Measurements from ENCODE around the gene GJA4. TPM values are rescaled to one million over a fixed set of nuclear protein-coding genes. Genes with fewer than 3 reads are reported as not detected.

GJA4 gene
- polyA plus RNA-seq, 1 donor from 2014 or later, result not detected

GRCh38 chr1:34829250-34829649 lies 36.5 kb downstream of the GJA4 start:
- H3K36me3 ChIP-seq (ENCODE audit: insufficient read depth, low read length), result no peaks in the 10 kb centered on the region
- no peaks in the 10 kb centered on the region for H3K27me3 ChIP-seq (ENCODE audit: insufficient read depth, low read depth, low read length)
- no peaks in the 10 kb centered on the region for H3K79me2 ChIP-seq (replicated peaks; ENCODE audit: insufficient read depth, low read length)
- no peaks in the 10 kb centered on the region for H3K9me3 ChIP-seq (ENCODE audit: low read length)
- H3K9me2 ChIP-seq (ENCODE audit: insufficient read depth, low read length), result no peaks in the 10 kb centered on the region
- no peak overlapping the region for H2AFZ ChIP-seq (ENCODE audit: low read depth, low read length)
- TF ChIP-seq POLR2AphosphoS5 (IDR thresholded peaks at IDR 0.05) (no peak), EZH2 (IDR thresholded peaks at IDR 0.05; ENCODE audit: borderline replicate concordance, insufficient read depth, low read length, poor library complexity, severe bottlenecking) (no peak), RAD21 (conservative IDR thresholded peaks at IDR 0.05) (no peak), EP300 (conservative IDR thresholded peaks at IDR 0.05; ENCODE audit: poor library complexity, severe bottlenecking) (no peak), CTCF (IDR thresholded peaks at IDR 0.05; ENCODE audit: poor library complexity, severe bottlenecking) (no peak), REST (IDR thresholded peaks at IDR 0.05; ENCODE audit: borderline replicate concordance) (no peak), SMC3 (conservative IDR thresholded peaks at IDR 0.05; ENCODE audit: poor library complexity) (no peak), MXI1 (conservative IDR thresholded peaks at IDR 0.05; ENCODE audit: poor library complexity, severe bottlenecking) (no peak), TAF1 (IDR thresholded peaks at IDR 0.05; ENCODE audit: low read depth) (no peak)
- H4K20me1 ChIP-seq (ENCODE audit: insufficient read depth), result no peaks in the 10 kb centered on the region
- no peak overlapping the region for H3K4me3 ChIP-seq (ENCODE audit: low read length)
- no peak overlapping the region for H3K4me2 ChIP-seq (ENCODE audit: low read length)
- H3K27ac ChIP-seq (ENCODE audit: low read length), result no peak overlapping the region
- no peak overlapping the region for H3K9ac ChIP-seq (ENCODE audit: low read length)
- no peaks in the 10 kb centered on the region for H3F3A ChIP-seq (ENCODE audit: insufficient read depth, low read length, poor library complexity, severe bottlenecking)

GRCh38 chr1:34831721-34832246 lies 39.0 kb downstream of the GJA4 start:
- no peak overlapping the region for H2AFZ ChIP-seq (ENCODE audit: low read depth, low read length)
- no peak for TF ChIP-seq POLR2AphosphoS5 (IDR thresholded peaks at IDR 0.05)
- TF ChIP-seq SMC3 (conservative IDR thresholded peaks at IDR 0.05; ENCODE audit: poor library complexity), result no peak
- no peak for TF ChIP-seq RAD21 (conservative IDR thresholded peaks at IDR 0.05)
- no peak for TF ChIP-seq EZH2 (IDR thresholded peaks at IDR 0.05; ENCODE audit: borderline replicate concordance, insufficient read depth, low read length, poor library complexity, severe bottlenecking)
- TF ChIP-seq EP300 (conservative IDR thresholded peaks at IDR 0.05; ENCODE audit: poor library complexity, severe bottlenecking), result no peak
- TF ChIP-seq CTCF (IDR thresholded peaks at IDR 0.05; ENCODE audit: poor library complexity, severe bottlenecking), result no peak
- TF ChIP-seq TAF1 (IDR thresholded peaks at IDR 0.05; ENCODE audit: low read depth), result no peak
- no peak for TF ChIP-seq REST (IDR thresholded peaks at IDR 0.05; ENCODE audit: borderline replicate concordance)
- H4K20me1 ChIP-seq (ENCODE audit: insufficient read depth), result no peaks in the 10 kb centered on the region
- H3F3A ChIP-seq (ENCODE audit: insufficient read depth, low read length, poor library complexity, severe bottlenecking), result no peaks in the 10 kb centered on the region
- H3K27me3 ChIP-seq (ENCODE audit: insufficient read depth, low read depth, low read length), result no peaks in the 10 kb centered on the region
- no peak overlapping the region for H3K4me3 ChIP-seq (ENCODE audit: low read length)
- H3K27ac ChIP-seq (ENCODE audit: low read length), result no peak overlapping the region
- H3K9me3 ChIP-seq (ENCODE audit: low read length), result no peaks in the 10 kb centered on the region
- no peak overlapping the region for H3K4me2 ChIP-seq (ENCODE audit: low read length)
- no peaks in the 10 kb centered on the region for H3K79me2 ChIP-seq (replicated peaks; ENCODE audit: insufficient read depth, low read length)
- no peaks in the 10 kb centered on the region for H3K36me3 ChIP-seq (ENCODE audit: insufficient read depth, low read length)
- H3K9me2 ChIP-seq (ENCODE audit: insufficient read depth, low read length), result no peaks in the 10 kb centered on the region
- no peak overlapping the region for H3K9ac ChIP-seq (ENCODE audit: low read length)

Data from neural cell (in vitro differentiated cells).